ENCODE data around the gene CHAD. TPM values are rescaled to one million over a fixed set of nuclear protein-coding genes. Genes with fewer than 3 reads are reported as not detected.

CHAD gene
- total and polyA plus RNA-seq, 2 of the 13 experiments (the other 11 are each of a cell fraction or from before 2014, with no cell fraction given), result 1.4 TPM; not detected in 1

DNA sequence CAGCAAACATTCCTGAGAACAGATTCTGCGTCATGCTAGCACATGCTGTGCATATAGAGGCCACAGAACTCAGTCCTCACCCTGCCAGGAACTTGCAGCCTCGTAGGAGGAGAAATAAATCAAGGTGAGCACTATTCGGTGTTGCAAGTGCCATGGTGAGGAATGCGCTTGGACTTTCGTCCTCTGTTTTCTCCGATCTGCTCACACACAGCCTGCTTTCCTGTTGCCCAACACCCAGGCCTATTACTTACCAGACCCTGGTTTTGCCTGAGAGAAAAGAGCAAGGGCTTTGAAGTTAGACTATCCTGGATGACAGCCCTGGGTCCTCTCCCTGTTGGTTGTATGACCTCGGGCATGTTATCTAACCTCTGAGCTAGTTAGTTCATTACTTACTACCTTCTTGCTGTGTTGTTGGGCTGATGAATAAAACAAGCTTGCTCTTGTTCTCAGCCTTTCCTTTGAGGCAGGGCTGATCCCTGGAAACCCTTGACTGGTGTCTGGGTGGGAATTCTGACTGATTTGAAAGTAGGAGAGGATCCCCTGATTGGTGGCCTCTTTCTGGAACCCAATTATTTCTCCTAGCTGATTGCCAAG lies 39.8 kb downstream of the CHAD start (continued):
- peak; percentile 94 for TF ChIP-seq ATF2 (CRISPR knock-in tag; IDR thresholded peaks at IDR 0.05)
- no peak for TF ChIP-seq MTF1 (CRISPR knock-in tag; IDR thresholded peaks at IDR 0.05)
- TF ChIP-seq, protein P1, sequence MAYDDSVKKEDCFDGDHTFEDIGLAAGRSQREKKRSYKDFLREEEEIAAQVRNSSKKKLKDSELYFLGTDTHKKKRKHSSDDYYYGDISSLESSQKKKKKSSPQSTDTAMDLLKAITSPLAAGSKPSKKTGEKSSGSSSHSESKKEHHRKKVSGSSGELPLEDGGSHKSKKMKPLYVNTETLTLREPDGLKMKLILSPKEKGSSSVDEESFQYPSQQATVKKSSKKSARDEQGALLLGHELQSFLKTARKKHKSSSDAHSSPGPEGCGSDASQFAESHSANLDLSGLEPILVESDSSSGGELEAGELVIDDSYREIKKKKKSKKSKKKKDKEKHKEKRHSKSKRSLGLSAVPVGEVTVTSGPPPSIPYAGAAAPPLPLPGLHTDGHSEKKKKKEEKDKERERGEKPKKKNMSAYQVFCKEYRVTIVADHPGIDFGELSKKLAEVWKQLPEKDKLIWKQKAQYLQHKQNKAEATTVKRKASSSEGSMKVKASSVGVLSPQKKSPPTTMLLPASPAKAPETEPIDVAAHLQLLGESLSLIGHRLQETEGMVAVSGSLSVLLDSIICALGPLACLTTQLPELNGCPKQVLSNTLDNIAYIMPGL (CRISPR knock-in tag; IDR thresholded peaks at IDR 0.05; ENCODE audit: borderline replicate concordance in 1 of 2, low read depth in 1 of 2), result peak in 1 of 2 experiments; percentile 88; a peak in 3 of 4 replicates
- TF ChIP-seq ZNF687 (CRISPR knock-in tag; IDR thresholded peaks at IDR 0.05), result 0 out of 2 replicates have a peak, but pooled peaks have one; percentile 9
- TF ChIP-seq KLF11 (CRISPR knock-in tag; IDR thresholded peaks at IDR 0.05), result peak; percentile 93
- TF ChIP-seq HOXA9 (CRISPR knock-in tag; IDR thresholded peaks at IDR 0.05; ENCODE audit: borderline replicate concordance), result no peak
- no peak; the same call in 1 of the 2 replicates for TF ChIP-seq KLF9 (CRISPR knock-in tag; IDR thresholded peaks at IDR 0.05; ENCODE audit: low read depth)
- TF ChIP-seq ZNF326 (CRISPR knock-in tag; IDR thresholded peaks at IDR 0.05; ENCODE audit: borderline replicate concordance), result no peak
- TF ChIP-seq ISL2 (CRISPR knock-in tag; IDR thresholded peaks at IDR 0.05), result peak; percentile 87
- TF ChIP-seq KAT8 (CRISPR knock-in tag; IDR thresholded peaks at IDR 0.05), result peak; percentile 92
- TF ChIP-seq SRSF4 (IDR thresholded peaks at IDR 0.05; ENCODE audit: low read depth, low read length, poor library complexity, severe bottlenecking), result no peak
- no peak for TF ChIP-seq NR1H2 (CRISPR knock-in tag; IDR thresholded peaks at IDR 0.05; ENCODE audit: borderline replicate concordance, low read depth)
- TF ChIP-seq ISX (CRISPR knock-in tag; conservative IDR thresholded peaks at IDR 0.05), result no peak
- TF ChIP-seq MNT (IDR thresholded peaks at IDR 0.05), result no peak
- TF ChIP-seq IKZF4 (CRISPR knock-in tag; IDR thresholded peaks at IDR 0.05; ENCODE audit: borderline replicate concordance, low read depth, not compliant biosample characterization), result no peak
- no peak for TF ChIP-seq ZFP82 (CRISPR knock-in tag; IDR thresholded peaks at IDR 0.05; ENCODE audit: borderline replicate concordance)
- TF ChIP-seq SIX1 (CRISPR knock-in tag; IDR thresholded peaks at IDR 0.05; ENCODE audit: borderline replicate concordance), result peak; percentile 61; the same call in 1 of the 2 replicates
- no peak; the same call in 1 of the 2 replicates for TF ChIP-seq CREB1 (IDR thresholded peaks at IDR 0.05)
- TF ChIP-seq CREB1 (CRISPR knock-in tag; IDR thresholded peaks at IDR 0.05), result peak; percentile 81; the same call in 1 of the 2 replicates
